ENCODE measurements around the gene GLYR1. TPM values are rescaled to one million over a fixed set of nuclear protein-coding genes. Genes with fewer than 3 reads are reported as not detected.
A peak's percentile ranks its signal among the peaks of the same experiment; 100 is the strongest.

Gene GLYR1
- total and polyA plus RNA-seq, 9 of the 15 experiments (the other 6 are each of a cell fraction or from before 2014, with no cell fraction given) = 6.7 to 99.2 (median 60.2) TPM

DNA sequence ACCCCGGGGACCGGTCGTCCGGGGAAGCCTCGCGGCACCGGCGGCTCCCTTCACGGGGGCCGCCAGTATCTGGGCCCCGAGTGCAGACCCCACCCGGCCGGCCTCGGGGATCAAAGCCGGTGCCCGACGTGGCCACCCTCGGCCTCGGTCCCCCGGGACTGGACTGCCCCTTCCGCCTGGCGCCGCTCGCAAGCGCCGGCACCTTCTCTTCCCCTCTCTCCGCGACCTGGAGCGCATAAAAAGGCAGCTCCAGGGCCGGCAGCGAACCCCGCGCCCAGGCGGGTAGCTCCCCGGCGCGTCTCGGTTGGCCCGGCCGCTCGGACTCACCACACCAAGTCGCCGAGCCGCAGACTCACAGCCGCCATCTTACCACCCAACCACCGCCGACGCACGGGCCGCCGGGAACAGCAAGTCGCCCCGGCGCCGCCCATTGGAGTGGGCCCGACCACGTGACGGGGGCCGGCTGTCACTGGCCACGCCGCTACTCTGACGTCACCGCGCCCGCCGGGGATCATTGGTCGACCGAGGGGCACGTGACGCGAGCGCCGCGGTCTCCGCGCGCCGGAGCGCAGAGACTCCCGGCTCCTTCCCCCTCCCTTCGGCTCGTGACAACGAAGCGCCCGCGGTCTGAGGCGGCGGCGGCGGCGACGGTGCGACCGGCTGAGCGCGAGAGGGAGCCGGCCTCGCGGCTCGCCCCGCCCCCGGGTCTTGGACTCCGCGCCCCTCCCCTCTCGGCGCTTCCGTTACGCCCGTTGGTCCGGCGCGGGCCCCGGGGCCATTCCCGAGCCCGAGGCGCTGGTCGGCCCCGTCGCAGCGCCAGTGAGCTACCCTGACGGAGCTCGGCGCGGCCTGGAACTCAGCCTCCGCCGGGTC, at the start of gene GLYR1, which contains the start of gene UBN1 (continued):
- TF ChIP-seq NUFIP1 (IDR thresholded peaks at IDR 0.05; ENCODE audit: partially characterized antibody) (no peak), MAZ (CRISPR knock-in tag; conservative IDR thresholded peaks at IDR 0.05 in 1 of 2, IDR thresholded peaks at IDR 0.05 in 1 of 2) (peak; percentile 97 to 99), DIDO1 (tag; IDR thresholded peaks at IDR 0.05; ENCODE audit: low read depth) (no peak), CCNT2 (IDR thresholded peaks at IDR 0.05; ENCODE audit: borderline replicate concordance, extremely low read depth, insufficient read length, low read depth, low read length) (peak; percentile 72), ZNF77 (CRISPR knock-in tag; IDR thresholded peaks at IDR 0.05) (no peak), TBL1XR1 (IDR thresholded peaks at IDR 0.05; ENCODE audit: low read length in 2 of 2) (no peak; a peak in 1 of 4 replicates), HDAC1 (IDR thresholded peaks at IDR 0.05) (peak in 1 of 2 experiments; percentile 75; a peak in 2 of 4 replicates), MTF1 (CRISPR knock-in tag; IDR thresholded peaks at IDR 0.05; ENCODE audit: borderline replicate concordance) (no peak), RBM25 (IDR thresholded peaks at IDR 0.05; ENCODE audit: low read depth, low read length, severe bottlenecking) (peak; percentile 100), PYGO2 (tag; IDR thresholded peaks at IDR 0.05) (no peak)
- TF ChIP-seq, protein P1, sequence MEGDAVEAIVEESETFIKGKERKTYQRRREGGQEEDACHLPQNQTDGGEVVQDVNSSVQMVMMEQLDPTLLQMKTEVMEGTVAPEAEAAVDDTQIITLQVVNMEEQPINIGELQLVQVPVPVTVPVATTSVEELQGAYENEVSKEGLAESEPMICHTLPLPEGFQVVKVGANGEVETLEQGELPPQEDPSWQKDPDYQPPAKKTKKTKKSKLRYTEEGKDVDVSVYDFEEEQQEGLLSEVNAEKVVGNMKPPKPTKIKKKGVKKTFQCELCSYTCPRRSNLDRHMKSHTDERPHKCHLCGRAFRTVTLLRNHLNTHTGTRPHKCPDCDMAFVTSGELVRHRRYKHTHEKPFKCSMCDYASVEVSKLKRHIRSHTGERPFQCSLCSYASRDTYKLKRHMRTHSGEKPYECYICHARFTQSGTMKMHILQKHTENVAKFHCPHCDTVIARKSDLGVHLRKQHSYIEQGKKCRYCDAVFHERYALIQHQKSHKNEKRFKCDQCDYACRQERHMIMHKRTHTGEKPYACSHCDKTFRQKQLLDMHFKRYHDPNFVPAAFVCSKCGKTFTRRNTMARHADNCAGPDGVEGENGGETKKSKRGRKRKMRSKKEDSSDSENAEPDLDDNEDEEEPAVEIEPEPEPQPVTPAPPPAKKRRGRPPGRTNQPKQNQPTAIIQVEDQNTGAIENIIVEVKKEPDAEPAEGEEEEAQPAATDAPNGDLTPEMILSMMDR (IDR thresholded peaks at IDR 0.05 in 2 of 3, conservative IDR thresholded peaks at IDR 0.05 in 1 of 3; ENCODE audit: insufficient read depth in 2 of 3, low read depth in 1 of 3, low read length in 3 of 3) = no peak
- TF ChIP-seq, protein P2, sequence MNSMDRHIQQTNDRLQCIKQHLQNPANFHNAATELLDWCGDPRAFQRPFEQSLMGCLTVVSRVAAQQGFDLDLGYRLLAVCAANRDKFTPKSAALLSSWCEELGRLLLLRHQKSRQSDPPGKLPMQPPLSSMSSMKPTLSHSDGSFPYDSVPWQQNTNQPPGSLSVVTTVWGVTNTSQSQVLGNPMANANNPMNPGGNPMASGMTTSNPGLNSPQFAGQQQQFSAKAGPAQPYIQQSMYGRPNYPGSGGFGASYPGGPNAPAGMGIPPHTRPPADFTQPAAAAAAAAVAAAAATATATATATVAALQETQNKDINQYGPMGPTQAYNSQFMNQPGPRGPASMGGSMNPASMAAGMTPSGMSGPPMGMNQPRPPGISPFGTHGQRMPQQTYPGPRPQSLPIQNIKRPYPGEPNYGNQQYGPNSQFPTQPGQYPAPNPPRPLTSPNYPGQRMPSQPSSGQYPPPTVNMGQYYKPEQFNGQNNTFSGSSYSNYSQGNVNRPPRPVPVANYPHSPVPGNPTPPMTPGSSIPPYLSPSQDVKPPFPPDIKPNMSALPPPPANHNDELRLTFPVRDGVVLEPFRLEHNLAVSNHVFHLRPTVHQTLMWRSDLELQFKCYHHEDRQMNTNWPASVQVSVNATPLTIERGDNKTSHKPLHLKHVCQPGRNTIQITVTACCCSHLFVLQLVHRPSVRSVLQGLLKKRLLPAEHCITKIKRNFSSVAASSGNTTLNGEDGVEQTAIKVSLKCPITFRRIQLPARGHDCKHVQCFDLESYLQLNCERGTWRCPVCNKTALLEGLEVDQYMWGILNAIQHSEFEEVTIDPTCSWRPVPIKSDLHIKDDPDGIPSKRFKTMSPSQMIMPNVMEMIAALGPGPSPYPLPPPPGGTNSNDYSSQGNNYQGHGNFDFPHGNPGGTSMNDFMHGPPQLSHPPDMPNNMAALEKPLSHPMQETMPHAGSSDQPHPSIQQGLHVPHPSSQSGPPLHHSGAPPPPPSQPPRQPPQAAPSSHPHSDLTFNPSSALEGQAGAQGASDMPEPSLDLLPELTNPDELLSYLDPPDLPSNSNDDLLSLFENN (IDR thresholded peaks at IDR 0.05; ENCODE audit: low read depth in 2 of 2, low read length in 2 of 2) = no peak
- TF ChIP-seq, protein P3, sequence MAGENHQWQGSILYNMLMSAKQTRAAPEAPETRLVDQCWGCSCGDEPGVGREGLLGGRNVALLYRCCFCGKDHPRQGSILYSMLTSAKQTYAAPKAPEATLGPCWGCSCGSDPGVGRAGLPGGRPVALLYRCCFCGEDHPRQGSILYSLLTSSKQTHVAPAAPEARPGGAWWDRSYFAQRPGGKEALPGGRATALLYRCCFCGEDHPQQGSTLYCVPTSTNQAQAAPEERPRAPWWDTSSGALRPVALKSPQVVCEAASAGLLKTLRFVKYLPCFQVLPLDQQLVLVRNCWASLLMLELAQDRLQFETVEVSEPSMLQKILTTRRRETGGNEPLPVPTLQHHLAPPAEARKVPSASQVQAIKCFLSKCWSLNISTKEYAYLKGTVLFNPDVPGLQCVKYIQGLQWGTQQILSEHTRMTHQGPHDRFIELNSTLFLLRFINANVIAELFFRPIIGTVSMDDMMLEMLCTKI (IDR thresholded peaks at IDR 0.05; ENCODE audit: partially characterized antibody) = no peak
- TF ChIP-seq, protein P4, sequence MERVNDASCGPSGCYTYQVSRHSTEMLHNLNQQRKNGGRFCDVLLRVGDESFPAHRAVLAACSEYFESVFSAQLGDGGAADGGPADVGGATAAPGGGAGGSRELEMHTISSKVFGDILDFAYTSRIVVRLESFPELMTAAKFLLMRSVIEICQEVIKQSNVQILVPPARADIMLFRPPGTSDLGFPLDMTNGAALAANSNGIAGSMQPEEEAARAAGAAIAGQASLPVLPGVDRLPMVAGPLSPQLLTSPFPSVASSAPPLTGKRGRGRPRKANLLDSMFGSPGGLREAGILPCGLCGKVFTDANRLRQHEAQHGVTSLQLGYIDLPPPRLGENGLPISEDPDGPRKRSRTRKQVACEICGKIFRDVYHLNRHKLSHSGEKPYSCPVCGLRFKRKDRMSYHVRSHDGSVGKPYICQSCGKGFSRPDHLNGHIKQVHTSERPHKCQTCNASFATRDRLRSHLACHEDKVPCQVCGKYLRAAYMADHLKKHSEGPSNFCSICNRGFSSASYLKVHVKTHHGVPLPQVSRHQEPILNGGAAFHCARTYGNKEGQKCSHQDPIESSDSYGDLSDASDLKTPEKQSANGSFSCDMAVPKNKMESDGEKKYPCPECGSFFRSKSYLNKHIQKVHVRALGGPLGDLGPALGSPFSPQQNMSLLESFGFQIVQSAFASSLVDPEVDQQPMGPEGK (CRISPR knock-in tag; IDR thresholded peaks at IDR 0.05; ENCODE audit: borderline replicate concordance) = no peak

Data from K562 (cell line).